Fibroblast of the aortic adventitia (primary cell): Measurements from ENCODE around the gene GPC5. TPM values are rescaled to one million over a fixed set of nuclear protein-coding genes. Genes with fewer than 3 reads are reported as not detected.

Source experiments
- DNase-seq: peaks from one replicate; pipeline ENCODE4 v3.0.0-alpha.2; 2010; ENCODE audit warnings: low read depth
- H3K4me3 ChIP-seq: 2 replicates; pipeline ENCODE4 v1.5.1; 2011; ENCODE audit warnings: low read depth, mild to moderate bottlenecking, control low read depth, low read length, moderate library complexity
- CTCF ChIP-seq: IDR thresholded peaks from 2 replicates; pipeline ENCODE4 v1.5.1; 2011; ENCODE audit warnings: mild to moderate bottlenecking, low read length, control low read depth, inconsistent platforms; ENCODE audit not compliant: insufficient read depth
- total RNA-seq: library from RNA; depleted of rRNA; stranded (reverse); fragments of >200 nt; gene quantifications from 2 replicates; pipeline ENCODE4 v1.2.3, GENCODE V29; 2012; ENCODE audit warnings: low replicate concordance

The GPC5 gene
- total RNA-seq, 1 donor, result 0.18 TPM

GRCh38 chr13:92823059-92823458, 1424.6 kb downstream of the GPC5 start:
- H3K4me3 ChIP-seq, result no peak overlapping the region
- TF ChIP-seq CTCF, result no peak
- DNase-seq, result no peak

- DNase-seq, result peak; percentile 46
- no peak overlapping the region for H3K4me3 ChIP-seq
- no peak for TF ChIP-seq CTCF
Observed at GRCh38 chr13:92825938-92826596, 1427.6 kb downstream of the GPC5 start.

- no peak for TF ChIP-seq CTCF
- no peak overlapping the region for H3K4me3 ChIP-seq
- no peak for DNase-seq
Observed at GRCh38 chr13:92827503-92827902, 1429.1 kb downstream of the GPC5 start.

- TF ChIP-seq CTCF, result no peak
- peak; percentile 51 for DNase-seq
- no peak overlapping the region for H3K4me3 ChIP-seq
Observed at GRCh38 chr13:92829930-92830329, 1431.5 kb downstream of the GPC5 start.

- no peak for DNase-seq
- no peak overlapping the region for H3K4me3 ChIP-seq
- TF ChIP-seq CTCF, result no peak
Observed at GRCh38 chr13:92830821-92831220, 1432.4 kb downstream of the GPC5 start.

- no peak for TF ChIP-seq CTCF
- no peak overlapping the region for H3K4me3 ChIP-seq
- DNase-seq, result peak; percentile 22
Observed at GRCh38 chr13:92833071-92833470, 1434.7 kb downstream of the GPC5 start.

- TF ChIP-seq CTCF, result no peak
- DNase-seq, result no peak
- H3K4me3 ChIP-seq, result no peak overlapping the region
Observed at GRCh38 chr13:92836171-92836570, 1437.8 kb downstream of the GPC5 start.
